Astrocyte (in vitro differentiated cells and primary cell): ENCODE results near the gene RGS10.

Source experiments
- CTCF ChIP-seq: IDR thresholded peaks from 2 replicates; pipeline ENCODE4 v1.5.1; 2011; ENCODE audit warnings: low read depth, mild to moderate bottlenecking, inconsistent platforms, low read length, moderate library complexity; ENCODE audit not compliant: insufficient read depth
- EZH2 ChIP-seq: IDR thresholded peaks from 2 replicates; pipeline ENCODE4 v1.6.1; 2012; ENCODE audit warnings: mild to moderate bottlenecking, low read length, inconsistent platforms; ENCODE audit not compliant: insufficient read depth

GRCh38 chr10:119505131-119505551, 37.4 kb downstream of the RGS10 start:
- TF ChIP-seq CTCF = no peak
- no peak for TF ChIP-seq EZH2
